H1 (cell line): ENCODE data around the gene ARNT2. TPM values are rescaled to one million over a fixed set of nuclear protein-coding genes. Genes with fewer than 3 reads are reported as not detected.

ENCODE experiments used
- CTCF ChIA-PET: fragments of 300-600 bp; sonication (Branson Sonifier 250); formaldehyde crosslinking; loops from one replicate; lab custom pipeline; 2021; ENCODE audit not compliant: partially characterized antibody; lab: Charles Lee
- POLR2A ChIA-PET: fragments of 300-600 bp; sonication (Branson Sonifier 250); formaldehyde crosslinking; loops from one replicate; lab custom pipeline; 2021; ENCODE audit warnings: inconsistent platforms; ENCODE audit not compliant: partially characterized antibody; lab: Charles Lee
- DNase-seq, 2 experiments: peaks; one replicate each; pipeline versions ENCODE4 v3.0.0 to v3.0.0-alpha.2; 2010 to 2022; ENCODE audit warnings: low spot score in 2 of 2, low read depth in 1 of 2, mixed read lengths in 1 of 2
- FAIRE-seq: peaks from 2 replicates; lab custom pipeline; 2011; peaks lifted over from hg19 to GRCh38; lab: Jason Lieb, UNC
- H2AFZ ChIP-seq: 2 replicates; pipeline ENCODE4 v1.8.1; 2012; ENCODE audit warnings: low read length, inconsistent platforms
- H2AK5ac ChIP-seq: 2 replicates; pipeline ENCODE4 v1.6.1; 2013; ENCODE audit warnings: low read depth, low read length
- H2BK120ac ChIP-seq: replicated peaks from 2 replicates; pipeline ENCODE3; 2013; ENCODE audit warnings: low read depth, low read length, inconsistent platforms
- H2BK12ac ChIP-seq: 2 replicates; pipeline ENCODE4 v1.6.1; 2013; ENCODE audit warnings: low read depth, low read length
- H2BK15ac ChIP-seq: 2 replicates; pipeline ENCODE4 v1.6.1; 2013; ENCODE audit warnings: low read length
- H2BK20ac ChIP-seq: 2 replicates; pipeline ENCODE4 v1.6.1; 2013; ENCODE audit warnings: low read length
- H2BK5ac ChIP-seq: 2 replicates; pipeline ENCODE4 v1.6.1; 2013; ENCODE audit warnings: low read depth, low read length
- H3K14ac ChIP-seq: 2 replicates; pipeline ENCODE4 v1.6.1; 2013; ENCODE audit warnings: inconsistent platforms; ENCODE audit not compliant: insufficient read length
- H3K18ac ChIP-seq: 2 replicates; pipeline ENCODE4 v1.6.1; 2013; ENCODE audit warnings: low read length; ENCODE audit errors: extremely low read depth
- H3K23ac ChIP-seq: 2 replicates; pipeline ENCODE4 v1.6.1; 2013; ENCODE audit warnings: inconsistent platforms; ENCODE audit not compliant: insufficient read length
- H3K23me2 ChIP-seq: 2 replicates; pipeline ENCODE4 v1.6.1; 2013; ENCODE audit warnings: low read depth, low read length
- H3K27ac ChIP-seq: 2 replicates; pipeline ENCODE4 v1.6.1; 2011; ENCODE audit warnings: low read depth, low read length, inconsistent platforms
- H3K27me3 ChIP-seq, 4 experiments: replicated peaks in 1 of 4; 1 replicate in 1 of 4; 2 replicates in 3 of 4; pipeline versions ENCODE4 v1.6.1 to v1.8.1; 2011 to 2013; ENCODE audit warnings: low read length in 3 of 4, mild to moderate bottlenecking in 3 of 4, inconsistent platforms in 2 of 4, mixed read lengths in 2 of 4, moderate library complexity in 1 of 4; ENCODE audit not compliant: control insufficient read depth in 3 of 4, insufficient read depth in 3 of 4; ENCODE audit errors: extremely low read depth in 1 of 4
- H3K36me3 ChIP-seq, 4 experiments: 2 replicates each; pipeline versions ENCODE4 v1.6.1 to v1.8.1; 2011 to 2013; ENCODE audit warnings: mild to moderate bottlenecking in 4 of 4, low read length in 3 of 4, moderate library complexity in 2 of 4, control low read depth in 1 of 4, inconsistent platforms in 1 of 4; ENCODE audit not compliant: insufficient read depth in 4 of 4, control insufficient read depth in 2 of 4
- H3K4ac ChIP-seq: replicated peaks from 2 replicates; pipeline ENCODE3; 2013; ENCODE audit warnings: low read length, low read depth, mixed read lengths, inconsistent platforms; ENCODE audit not compliant: insufficient read length
- H3K4me1 ChIP-seq, 4 experiments: replicated peaks in 1 of 4; 1 replicate in 1 of 4; 2 replicates in 3 of 4; pipeline versions ENCODE4 v1.6.1 to v1.8.1; 2011 to 2013; ENCODE audit warnings: low read length in 3 of 4, inconsistent platforms in 2 of 4, mixed read lengths in 1 of 4; ENCODE audit not compliant: insufficient read depth in 4 of 4, control insufficient read depth in 3 of 4
- H3K4me2 ChIP-seq, 2 experiments: 2 replicates each; pipeline versions ENCODE4 v1.6.1 to v1.8.1; 2011 to 2013; ENCODE audit warnings: low read depth in 2 of 2, low read length in 2 of 2, control low read depth in 1 of 2, inconsistent platforms in 1 of 2, mild to moderate bottlenecking in 1 of 2; ENCODE audit not compliant: insufficient read depth in 1 of 2
- H3K4me3 ChIP-seq, 4 experiments: fragments of 200-600, 300-600 bp in 1 of 4; sonication (generic), shearing (Covaris generic), sonication (Bioruptor Twin) in 1 of 4; 2 replicates each; pipeline versions ENCODE4 v1.5.1 to v1.8.1; 2011 to 2016; ENCODE audit warnings: low read length in 4 of 4, low read depth in 3 of 4, control low read depth in 2 of 4, inconsistent platforms in 2 of 4, mild to moderate bottlenecking in 2 of 4, mixed read lengths in 1 of 4, moderate library complexity in 1 of 4; ENCODE audit not compliant: insufficient read depth in 2 of 4; ENCODE audit errors: extremely low read depth in 1 of 4
- H3K56ac ChIP-seq: replicated peaks from 2 replicates; pipeline ENCODE3; 2013; ENCODE audit warnings: low read depth, mild to moderate bottlenecking, mixed read lengths, low read length, inconsistent platforms; ENCODE audit not compliant: insufficient read length
- H3K79me1 ChIP-seq: 2 replicates; pipeline ENCODE4 v1.6.1; 2013; ENCODE audit warnings: low read depth, low read length, control low read depth
- H3K79me2 ChIP-seq, 2 experiments: 2 replicates each; pipeline versions ENCODE4 v1.6.1 to v1.8.1; 2012 to 2013; ENCODE audit warnings: low read length in 2 of 2, mild to moderate bottlenecking in 2 of 2, inconsistent platforms in 1 of 2; ENCODE audit not compliant: insufficient read depth in 2 of 2, control insufficient read depth in 1 of 2
- H3K9ac ChIP-seq, 4 experiments: replicated peaks in 1 of 4; 1 replicate in 1 of 4; 2 replicates in 3 of 4; pipeline versions ENCODE4 v1.6.1 to v1.8.1; 2011 to 2013; ENCODE audit warnings: low read depth in 3 of 4, low read length in 3 of 4, control low read depth in 2 of 4, mild to moderate bottlenecking in 2 of 4, moderate library complexity in 2 of 4, inconsistent platforms in 1 of 4; ENCODE audit errors: extremely low read depth in 1 of 4
- H3K9me3 ChIP-seq, 2 experiments: 2 replicates each; pipeline versions ENCODE4 v1.6.1 to v1.8.1; 2012 to 2013; ENCODE audit warnings: mild to moderate bottlenecking in 2 of 2, moderate library complexity in 2 of 2, control low read depth in 1 of 2, inconsistent platforms in 1 of 2, low read depth in 1 of 2, low read length in 1 of 2, mixed read lengths in 1 of 2; ENCODE audit not compliant: insufficient read depth in 2 of 2
- H4K20me1 ChIP-seq, 2 experiments: replicated peaks in 1 of 2; 2 replicates each; pipeline versions ENCODE3 to v1.8.1; 2011 to 2013; ENCODE audit warnings: inconsistent platforms in 2 of 2, low read length in 2 of 2, mild to moderate bottlenecking in 1 of 2; ENCODE audit not compliant: insufficient read depth in 2 of 2, control insufficient read depth in 1 of 2
- H4K5ac ChIP-seq: 2 replicates; pipeline ENCODE4 v1.6.1; 2013; ENCODE audit warnings: low read length, low read depth, mixed read lengths, inconsistent platforms; ENCODE audit not compliant: insufficient read length
- H4K8ac ChIP-seq: 2 replicates; pipeline ENCODE4 v1.8.0; 2013; ENCODE audit warnings: mild to moderate bottlenecking, moderate library complexity, low read length, inconsistent platforms; ENCODE audit not compliant: insufficient read depth; ENCODE audit errors: extremely low read depth
- H4K91ac ChIP-seq: replicated peaks from 2 replicates; pipeline ENCODE3; 2013; ENCODE audit warnings: low read length, mixed read lengths, inconsistent platforms; ENCODE audit not compliant: insufficient read length
- ATF2 ChIP-seq: IDR thresholded peaks from 2 replicates; pipeline ENCODE4 v1.6.1; 2012; ENCODE audit warnings: low read length, inconsistent platforms
- BCL11A ChIP-seq, 2 experiments: IDR thresholded peaks; one replicate each; pipeline ENCODE4 v1.6.1; 2011; ENCODE audit warnings: low read depth in 2 of 2, low read length in 2 of 2, mild to moderate bottlenecking in 2 of 2
- BRCA1 ChIP-seq: IDR thresholded peaks from 2 replicates; pipeline ENCODE4 v1.6.1; 2012; ENCODE audit warnings: low read depth, low read length, improper control_type of control experiment
- CHD1 ChIP-seq: IDR thresholded peaks from 2 replicates; pipeline ENCODE4 v1.6.1; 2012; ENCODE audit warnings: low read depth, low read length, improper control_type of control experiment
- CTBP2 ChIP-seq: IDR thresholded peaks from 2 replicates; pipeline ENCODE4 v1.7.0; 2011; ENCODE audit warnings: borderline replicate concordance, mild to moderate bottlenecking, moderate library complexity, mixed read lengths, low read length; ENCODE audit not compliant: insufficient read depth, insufficient read length
- JUN ChIP-seq: IDR thresholded peaks from 2 replicates; pipeline ENCODE4 v1.6.1; 2011; ENCODE audit warnings: low read depth, mild to moderate bottlenecking, improper control_type of control experiment, low read length
- NANOG ChIP-seq: IDR thresholded peaks from 2 replicates; pipeline ENCODE4 v1.6.1; 2011; ENCODE audit warnings: low read length, low read depth, mild to moderate bottlenecking, inconsistent platforms; ENCODE audit not compliant: insufficient read depth, poor library complexity, severe bottlenecking
- RBBP5 ChIP-seq: IDR thresholded peaks from 2 replicates; pipeline ENCODE4 v1.7.1; 2012; ENCODE audit warnings: low read depth, mild to moderate bottlenecking, inconsistent platforms, low read length, moderate library complexity, borderline replicate concordance
- SIN3A ChIP-seq, 2 experiments: IDR thresholded peaks in 1 of 2; conservative IDR thresholded peaks in 1 of 2; 2 replicates each; pipeline ENCODE4 v1.6.1; 2011 to 2012; ENCODE audit warnings: low read length in 2 of 2, improper control_type of control experiment in 1 of 2, low read depth in 1 of 2, mild to moderate bottlenecking in 1 of 2
- SIRT6 ChIP-seq: IDR thresholded peaks from one replicate; pipeline ENCODE4 v1.7.1; 2012; ENCODE audit warnings: low read length, inconsistent platforms
- TAF1 ChIP-seq: IDR thresholded peaks from 2 replicates; pipeline ENCODE4 v1.6.1; 2011; ENCODE audit warnings: mild to moderate bottlenecking, low read depth, low read length
- WGBS, 2 experiments: shearing (Covaris generic) in 1 of 2; methylation state at CpG; one replicate each; pipeline versions ENCODE4 v1.1.6 to v1.1.7; 2013 to 2015; ENCODE audit warnings: low lambda C conversion rate in 2 of 2, mixed read lengths in 2 of 2, inconsistent platforms in 1 of 2, low coverage in 1 of 2, missing lambda C conversion rate in 1 of 2; ENCODE audit not compliant: insufficient replicate concordance in 2 of 2, insufficient coverage in 1 of 2, insufficient read length in 1 of 2; ENCODE audit errors: extremely low coverage in 1 of 2, missing lambda C conversion rate in 1 of 2; 5-methylcytosine and 5-hydroxymethylcytosine counted together
- polyA plus RNA-seq, 7 experiments: library from polyadenylated mRNA; depleted of rRNA in 3 of 7; stranded (reverse) in 5 of 7; unstranded in 2 of 7; fragments of >200 nt in 5 of 7; fragments of 200-250 nt in 2 of 7; gene quantifications; 1 replicate in 5 of 7; 2 replicates in 1 of 7; 4 replicates in 1 of 7; pipeline versions ENCODE4 v1.2.1 to v1.2.3, GENCODE V29; 2011 to 2013; ENCODE audit warnings: missing spikeins in 2 of 7, mixed read lengths in 2 of 7
- total RNA-seq: library from RNA; stranded (reverse); fragmentation: NEBNext Ultra II Directional; extraction: Animal tissue kit (Norgen Biotek cat#: 25700); gene quantifications from 2 replicates; pipeline ENCODE4 v1.2.1, GENCODE V29; 2021

The ARNT2 gene
- total and polyA plus RNA-seq, 2 of the 8 experiments (the other 6 are each of a cell fraction or from before 2014, with no cell fraction given), result 9.5 to 14.6 TPM

- Histone ChIP-seq H3K79me2 (no peaks in the 10 kb centered on the region), H4K91ac (no peak overlapping the region), H3K36me3 (no peaks in the 10 kb centered on the region), H3K27me3 (no peaks in the 10 kb centered on the region), H4K8ac (no peak overlapping the region), H3K4me3 (no peak overlapping the region), H3K56ac (no peak overlapping the region), H3K27ac (no peak overlapping the region), H4K20me1 (no peaks in the 10 kb centered on the region), H3K18ac (no peak overlapping the region), H2BK12ac (no peak overlapping the region), H3K23me2 (no peaks in the 10 kb centered on the region), H3K4me1 (no peaks in the 10 kb centered on the region; a peak in 1 of 7 replicates), H3K9me3 (no peaks in the 10 kb centered on the region), H2BK120ac (no peak overlapping the region), H3K23ac (no peak overlapping the region), H2BK5ac (no peak overlapping the region), H2AK5ac (no peak overlapping the region), H4K5ac (no peak overlapping the region), H2AFZ (no peak overlapping the region), H3K4me2 (no peak overlapping the region), H2BK15ac (no peak overlapping the region), H3K79me1 (no peaks in the 10 kb centered on the region), H3K9ac (no peak overlapping the region), H3K14ac (no peak overlapping the region), H2BK20ac (no peak overlapping the region), H3K4ac (no peak overlapping the region)
- no peak for DNase-seq
- CTCF ChIA-PET, result interaction anchor here (0.5 to 3.6 kb wide), 8 partner anchors 8 to 220 kb away, joined by 3 to 13 read pairs (median 5); partner anchors contain the start of gene CEMIP
- POLR2A ChIA-PET, result interaction anchor here (1.9 kb wide), 1 partner anchor 9 kb away, joined by 6 read pairs; no protein-coding TSS in a partner anchor
- 89% methylated on average over 1 of the region's 1 CpG; no CpG with 5 or more reads in 1 of the 2 experiments for WGBS, 2 experiments
- no peak for FAIRE-seq
- TF ChIP-seq SIN3A (conservative IDR thresholded peaks at IDR 0.05 in 1 of 2, IDR thresholded peaks at IDR 0.05 in 1 of 2; ENCODE audit: low read depth in 1 of 2, low read length in 2 of 2) (no peak), NANOG (no peak), JUN (no peak), BRCA1 (no peak), SIRT6 (no peak), ATF2 (no peak), RBBP5 (no peak), BCL11A (IDR thresholded peaks at IDR 0.05; ENCODE audit: low read depth in 2 of 2, low read length in 2 of 2) (no peak), TAF1 (no peak), CHD1 (no peak), CTBP2 (no peak)
Observed at GRCh38 chr15:80595396-80595795, 191.2 kb downstream of the ARNT2 start.
